GM23248 (cell line): ENCODE results near the gene FCN1. TPM values are rescaled to one million over a fixed set of nuclear protein-coding genes. Genes with fewer than 3 reads are reported as not detected.

Experiments used
- DNase-seq: peaks from one replicate; pipeline ENCODE4 v3.0.0-alpha.2; 2015
- H2AFZ ChIP-seq: fragments of 200-600 bp; sonication (generic); 2 replicates; pipeline ENCODE4 v1.6.1; 2016; ENCODE audit warnings: antibody characterized with exemption
- H3F3A ChIP-seq: fragments of 200-600 bp; sonication (generic); 2 replicates; pipeline ENCODE4 v1.6.1; 2016; ENCODE audit warnings: mild to moderate bottlenecking, antibody characterized with exemption, mixed run types; ENCODE audit not compliant: insufficient read depth
- H3K27ac ChIP-seq: fragments of 200-600 bp; sonication (generic); 2 replicates; pipeline ENCODE4 v1.5.1; 2016; ENCODE audit warnings: mild to moderate bottlenecking
- H3K27me3 ChIP-seq: fragments of 200-600 bp; sonication (generic); replicated peaks from 2 replicates; pipeline ENCODE4 v1.6.1; 2016; ENCODE audit warnings: mild to moderate bottlenecking; ENCODE audit not compliant: insufficient read depth
- H3K36me3 ChIP-seq: fragments of 200-600 bp; sonication (generic); 2 replicates; pipeline ENCODE4 v1.6.1; 2016; ENCODE audit warnings: low read depth, mild to moderate bottlenecking
- H3K4me1 ChIP-seq: fragments of 200-600 bp; sonication (generic); 2 replicates; pipeline ENCODE4 v1.6.1; 2016; ENCODE audit warnings: mild to moderate bottlenecking; ENCODE audit not compliant: insufficient read depth
- H3K4me2 ChIP-seq: fragments of 200-600 bp; sonication (generic); one replicate; pipeline ENCODE4 v1.6.1; 2016; ENCODE audit warnings: mild to moderate bottlenecking; ENCODE audit not compliant: unreplicated experiment
- H3K4me3 ChIP-seq: fragments of 200-600 bp; sonication (generic); 2 replicates; pipeline ENCODE4 v1.5.1; 2016; ENCODE audit warnings: mild to moderate bottlenecking
- H3K79me2 ChIP-seq: fragments of 200-600 bp; sonication (generic); 2 replicates; pipeline ENCODE4 v1.6.1; 2016; ENCODE audit warnings: mild to moderate bottlenecking; ENCODE audit not compliant: insufficient read depth
- H3K9ac ChIP-seq: fragments of 200-600 bp; sonication (generic); 2 replicates; pipeline ENCODE4 v1.6.1; 2016; ENCODE audit warnings: mild to moderate bottlenecking
- H3K9me2 ChIP-seq: fragments of 200-600 bp; sonication (generic); 2 replicates; pipeline ENCODE4 v1.6.1; 2016; ENCODE audit warnings: mixed run types, mild to moderate bottlenecking, moderate library complexity; ENCODE audit not compliant: insufficient read depth
- H3K9me3 ChIP-seq: fragments of 200-600 bp; sonication (generic); one replicate; pipeline ENCODE4 v1.6.1; 2017; ENCODE audit warnings: low read depth
- H4K20me1 ChIP-seq: fragments of 200-600 bp; sonication (generic); 2 replicates; pipeline ENCODE4 v1.6.0; 2016; ENCODE audit not compliant: insufficient read depth
- EZH2 ChIP-seq: fragments of 200-600 bp; sonication (generic); IDR thresholded peaks from 2 replicates; pipeline ENCODE4 v1.6.1; 2018; ENCODE audit warnings: antibody characterized with exemption, mild to moderate bottlenecking; ENCODE audit not compliant: insufficient read depth, poor library complexity, severe bottlenecking
- EZH2phosphoT487 ChIP-seq: fragments of 200-600 bp; sonication (generic); IDR thresholded peaks from 2 replicates; pipeline ENCODE4 v1.6.1; 2018; ENCODE audit warnings: antibody characterized with exemption, moderate library complexity, mild to moderate bottlenecking, low read depth; ENCODE audit not compliant: insufficient read depth
- WGBS, 2 experiments: methylation state at CpG; one replicate each; pipeline ENCODE4 v1.1.6; 2015 to 2017; ENCODE audit warnings: low lambda C conversion rate in 2 of 2, low coverage in 1 of 2; ENCODE audit errors: missing lambda C conversion rate in 2 of 2; 5-methylcytosine and 5-hydroxymethylcytosine counted together
- in situ Hi-C: fragments of 300-500 bp; cut with MboI; formaldehyde crosslinking; loops from 2 replicates; pipeline ENCODE4 v1.15.0; 2020
- polyA plus RNA-seq: library from polyadenylated mRNA; unstranded; fragments of >200 nt; fragmentation: Nextera tagmentation; extraction: Ambion mirVana; gene quantifications from 2 replicates; pipeline ENCODE4 v1.2.1, GENCODE V29; 2016
- total RNA-seq: library from RNA; depleted of rRNA; stranded (reverse); fragments of >200 nt; shearing (Covaris generic); gene quantifications from 2 replicates; pipeline ENCODE4 v1.2.3, GENCODE V29; 2014

The FCN1 gene
- total and polyA plus RNA-seq, 2 experiments from 2014 or later, result not detected

DNA sequence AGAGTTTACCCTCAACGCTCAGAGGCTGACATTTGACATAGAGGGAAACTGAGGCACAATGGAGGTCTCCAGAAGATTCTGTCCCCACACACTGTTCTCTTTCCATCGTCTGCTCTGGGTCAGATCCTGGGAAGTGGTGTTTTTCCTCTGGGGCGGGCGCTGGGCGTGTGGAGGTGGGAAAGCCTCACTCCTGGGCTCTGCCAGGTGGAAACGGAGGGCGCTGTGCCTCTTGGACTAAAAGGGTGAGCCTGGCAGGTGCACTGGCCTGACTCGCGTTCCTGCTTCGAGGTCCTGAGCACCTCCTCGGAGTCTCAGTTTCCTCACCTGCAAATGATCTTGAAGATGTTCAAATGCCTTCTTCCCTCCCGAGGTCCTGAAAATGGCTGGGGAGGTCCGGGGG, 25.7 kb upstream of the FCN1 start:
- H3F3A ChIP-seq, result no peaks in the 10 kb centered on the region
- H2AFZ ChIP-seq, result no peak overlapping the region
- H3K27ac ChIP-seq, result no peak overlapping the region
- in situ Hi-C loops, result no loop called here
- H3K9me2 ChIP-seq, result no peaks in the 10 kb centered on the region
- H3K9me3 ChIP-seq, result no peaks in the 10 kb centered on the region
- H4K20me1 ChIP-seq, result no peaks in the 10 kb centered on the region
- 76 to 78% methylated on average over 13 of the region's 13 CpGs for WGBS, 2 experiments
- peaks cover 32% of the 10 kb centered on the region for H3K27me3 ChIP-seq
- no peaks in the 10 kb centered on the region for H3K79me2 ChIP-seq
- no peak for DNase-seq
- TF ChIP-seq EZH2 (no peak), EZH2phosphoT487 (no peak)
- H3K4me1 ChIP-seq, result no peaks in the 10 kb centered on the region
- no peaks in the 10 kb centered on the region for H3K36me3 ChIP-seq
- no peak overlapping the region for H3K9ac ChIP-seq
- no peak overlapping the region for H3K4me3 ChIP-seq
- no peak overlapping the region for H3K4me2 ChIP-seq

DNA sequence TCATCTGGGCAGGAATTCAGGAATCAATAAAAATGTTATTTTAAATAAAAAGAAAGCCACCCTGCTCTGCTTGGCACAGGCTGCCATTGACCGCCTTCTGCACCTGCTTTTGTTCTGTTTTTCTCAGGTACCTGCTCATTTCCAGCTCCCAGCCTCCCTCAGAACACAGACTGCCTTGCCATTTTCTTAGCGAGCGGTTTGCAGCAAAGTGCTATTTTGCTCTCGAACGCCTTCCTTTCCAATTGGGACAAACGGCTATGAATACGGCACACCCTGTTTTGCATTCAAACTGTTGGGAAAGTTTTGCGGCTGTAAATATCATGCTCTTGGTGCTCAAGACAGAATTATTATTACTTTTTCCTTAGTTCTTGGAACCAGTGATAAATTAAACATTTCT, 25.1 kb upstream of the FCN1 start:
- TF ChIP-seq EZH2, result no peak
- no peak for TF ChIP-seq EZH2phosphoT487
- no peaks in the 10 kb centered on the region for H3K4me1 ChIP-seq
- H4K20me1 ChIP-seq, result no peaks in the 10 kb centered on the region
- DNase-seq, result peak; percentile 13
- no peaks in the 10 kb centered on the region for H3K36me3 ChIP-seq
- H3K9me3 ChIP-seq, result no peaks in the 10 kb centered on the region
- no peak overlapping the region for H3K9ac ChIP-seq
- H3K4me2 ChIP-seq, result no peak overlapping the region
- in situ Hi-C loops, result no loop called here
- no peaks in the 10 kb centered on the region for H3K79me2 ChIP-seq
- H3K27ac ChIP-seq, result no peak overlapping the region
- H2AFZ ChIP-seq, result no peak overlapping the region
- no peaks in the 10 kb centered on the region for H3F3A ChIP-seq
- H3K4me3 ChIP-seq, result no peak overlapping the region
- 1% methylated on average over 8 of the region's 8 CpGs for WGBS, 2 experiments
- H3K9me2 ChIP-seq, result no peaks in the 10 kb centered on the region
- H3K27me3 ChIP-seq, result peaks cover 32% of the 10 kb centered on the region

DNA sequence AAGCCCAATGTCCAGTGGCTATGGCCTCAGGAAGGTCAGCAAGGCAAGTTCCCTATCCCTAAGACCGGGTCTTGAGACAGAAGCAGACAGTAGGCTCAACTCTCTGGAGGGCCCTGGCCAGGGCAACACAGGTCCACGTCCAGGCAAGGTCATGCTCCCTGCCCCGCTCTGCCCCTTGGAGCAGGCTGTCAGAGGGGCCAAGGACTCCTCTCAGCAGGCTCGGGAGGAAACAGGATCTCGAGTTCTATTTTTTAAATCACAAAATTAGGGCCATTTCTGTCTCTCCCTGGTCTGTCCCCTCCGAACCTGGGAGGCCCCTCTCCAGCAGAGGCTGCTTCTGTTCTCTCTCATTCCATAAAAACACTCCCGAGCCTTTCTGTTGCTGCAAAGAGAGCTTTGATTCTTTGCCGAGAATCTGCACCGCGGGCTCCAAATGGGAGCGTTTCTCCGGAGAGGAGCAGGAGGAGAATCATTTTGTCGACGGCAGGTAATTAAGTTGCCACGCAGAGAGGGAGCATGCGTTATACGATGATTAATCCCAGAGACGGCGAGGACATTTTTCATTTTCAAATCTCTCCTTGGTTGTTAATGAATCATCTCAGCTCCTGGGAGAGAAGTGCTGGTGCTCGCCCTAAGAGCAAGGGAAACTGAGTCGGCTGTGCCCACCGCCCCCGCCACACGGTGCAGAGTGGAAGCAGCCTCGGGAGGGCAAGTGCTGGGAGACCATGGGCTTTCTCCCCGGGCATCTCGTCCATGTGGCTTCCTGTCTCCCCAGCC, 24.5 kb upstream of the FCN1 start:
- H3F3A ChIP-seq, result no peaks in the 10 kb centered on the region
- in situ Hi-C loops, result no loop called here
- peaks cover 32% of the 10 kb centered on the region for H3K27me3 ChIP-seq
- no peak overlapping the region for H3K4me2 ChIP-seq
- no peaks in the 10 kb centered on the region for H3K36me3 ChIP-seq
- no peak overlapping the region for H3K4me3 ChIP-seq
- DNase-seq, result peak; percentile 54
- TF ChIP-seq EZH2 (no peak), EZH2phosphoT487 (no peak)
- no peaks in the 10 kb centered on the region for H3K9me3 ChIP-seq
- H2AFZ ChIP-seq, result no peak overlapping the region
- 10 to 11% methylated on average over 27 of the region's 27 CpGs for WGBS, 2 experiments
- H3K27ac ChIP-seq, result no peak overlapping the region
- no peaks in the 10 kb centered on the region for H3K79me2 ChIP-seq
- H4K20me1 ChIP-seq, result no peaks in the 10 kb centered on the region
- H3K9me2 ChIP-seq, result no peaks in the 10 kb centered on the region
- H3K9ac ChIP-seq, result no peak overlapping the region
- H3K4me1 ChIP-seq, result no peaks in the 10 kb centered on the region

DNA sequence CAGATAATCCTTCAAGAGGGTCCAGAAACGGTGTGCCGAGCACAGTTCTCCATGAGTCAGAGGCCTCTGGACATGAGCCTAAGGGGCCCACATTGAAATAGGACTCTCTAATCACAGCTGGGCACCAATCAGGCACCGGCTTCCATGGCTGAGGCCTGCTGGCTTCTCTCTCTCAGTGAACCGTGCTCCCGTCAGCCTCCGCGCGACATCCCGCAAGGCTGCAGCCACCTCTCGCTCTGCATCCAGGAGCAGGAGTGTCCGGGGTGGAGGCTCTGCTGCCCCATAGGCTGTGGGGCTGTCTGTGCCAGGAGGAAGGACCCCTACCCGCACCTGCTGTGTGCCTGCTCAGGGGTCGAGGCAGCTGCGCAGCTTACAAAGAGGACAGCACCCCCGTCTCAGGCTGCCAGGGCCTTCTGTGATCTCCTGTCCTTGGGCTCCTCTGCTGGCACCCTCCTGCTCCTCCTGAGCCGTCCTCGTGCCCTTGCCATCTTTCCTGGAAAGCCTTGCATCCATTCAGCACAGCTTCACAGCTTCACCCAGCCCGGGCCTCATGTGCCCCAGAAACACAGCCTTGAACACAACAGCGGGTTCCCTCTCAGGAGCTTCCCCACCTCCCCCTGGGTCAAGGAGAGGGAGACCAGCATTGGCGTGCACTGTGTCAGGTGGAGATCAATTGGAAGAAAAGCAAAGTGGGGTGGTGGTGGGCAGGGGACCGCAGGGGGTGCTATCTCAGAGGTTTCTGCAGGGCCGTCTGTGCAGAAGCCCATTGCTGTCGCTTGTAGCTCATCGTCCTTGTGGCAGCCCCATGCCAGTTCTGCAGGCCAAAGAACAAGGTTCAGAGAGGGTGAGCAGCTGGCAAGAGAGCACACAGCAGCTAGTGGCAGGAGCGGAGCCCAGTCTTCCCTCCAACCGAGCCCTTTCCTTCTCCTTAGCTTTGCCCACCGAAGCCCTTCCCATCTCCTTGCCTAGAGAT, 22.8 kb upstream of the FCN1 start:
- peaks cover 43% of the 10 kb centered on the region for H3K27me3 ChIP-seq
- in situ Hi-C loops, result no loop called here
- H3K9ac ChIP-seq, result no peak overlapping the region
- no peak for DNase-seq
- no peaks in the 10 kb centered on the region for H3K9me2 ChIP-seq
- H4K20me1 ChIP-seq, result no peaks in the 10 kb centered on the region
- H3K27ac ChIP-seq, result no peak overlapping the region
- WGBS, 2 experiments, result 69 to 75% methylated on average over 27 of the region's 27 CpGs
- no peaks in the 10 kb centered on the region for H3K9me3 ChIP-seq
- no peak overlapping the region for H3K4me3 ChIP-seq
- H3K36me3 ChIP-seq, result no peaks in the 10 kb centered on the region
- no peaks in the 10 kb centered on the region for H3K79me2 ChIP-seq
- no peak overlapping the region for H2AFZ ChIP-seq
- no peak overlapping the region for H3K4me2 ChIP-seq
- no peaks in the 10 kb centered on the region for H3K4me1 ChIP-seq
- no peaks in the 10 kb centered on the region for H3F3A ChIP-seq
- TF ChIP-seq EZH2phosphoT487 (no peak), EZH2 (no peak)
